CD4-positive, alpha-beta T cell treated with Interleukin-1 beta for 1 hour (primary cell): ENCODE results near the gene HS6ST1.

Experiments
- DNase-seq, 2 donors: peaks; one replicate each; pipeline ENCODE4 v3.0.0-alpha.2; 2020 to 2022

The HS6ST1 gene

DNA sequence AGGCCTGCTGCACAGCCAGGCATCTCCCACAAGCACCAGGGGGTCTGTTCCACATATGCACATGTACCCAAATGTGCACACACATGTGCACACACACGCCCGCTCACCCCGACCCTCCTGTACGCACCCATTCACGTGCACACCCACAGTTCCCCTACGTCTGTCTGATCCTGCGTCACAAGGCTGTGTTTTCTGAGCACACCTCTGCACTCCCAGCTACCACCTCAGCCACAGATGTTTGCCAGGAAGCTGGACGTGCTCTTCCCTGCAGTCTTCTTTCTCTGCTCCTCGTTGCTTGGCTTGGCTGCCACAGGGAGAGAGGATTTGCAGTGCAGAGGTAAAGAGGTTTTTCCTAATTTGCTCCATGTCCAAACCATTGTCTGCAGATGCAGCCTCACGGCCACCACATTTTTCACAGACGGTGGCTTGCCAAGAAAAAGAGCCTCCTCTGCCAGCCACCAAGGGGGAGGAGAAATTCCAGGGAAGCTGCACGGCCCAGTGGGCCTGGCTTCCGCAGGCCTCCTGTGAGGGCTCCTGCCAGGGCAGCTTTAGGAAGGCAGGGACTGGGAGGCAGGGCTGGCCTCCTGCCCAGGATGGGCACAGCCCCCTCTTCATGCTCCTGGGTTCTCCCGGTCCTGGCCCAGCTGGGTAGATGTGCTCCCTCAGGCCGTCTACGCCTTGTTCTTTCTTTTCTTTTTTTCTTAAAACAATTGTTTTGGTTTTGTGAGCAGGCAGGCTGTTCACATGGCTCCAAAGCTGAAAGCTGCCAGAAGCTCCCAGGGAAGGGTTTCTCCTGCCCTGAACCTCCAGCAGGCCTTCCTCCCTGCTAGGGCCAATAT, 29.3 kb upstream of the HS6ST1 start:
- no peak for DNase-seq

DNA sequence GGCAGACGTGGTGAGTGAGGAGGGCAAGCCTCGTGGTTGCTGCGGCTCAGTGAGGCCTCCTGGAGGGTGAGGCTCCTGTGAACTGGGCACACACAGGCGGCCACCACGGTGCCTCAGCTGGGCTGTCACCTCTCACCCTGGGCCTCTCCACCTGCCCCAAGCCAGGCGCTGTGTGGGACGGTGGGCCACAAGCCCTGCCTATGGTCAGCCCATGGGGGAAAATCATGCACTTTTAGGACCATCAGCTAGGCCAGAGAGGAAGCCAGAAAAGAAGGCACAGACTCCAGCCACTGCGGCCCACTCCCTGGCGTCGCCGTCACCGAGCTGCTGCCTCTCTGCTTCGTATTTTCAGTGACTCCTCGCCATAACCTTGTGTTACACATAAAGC, 28.5 kb upstream of the HS6ST1 start:
- no peak for DNase-seq

GRCh38 chr2:128346291-128347170, 27.9 kb upstream of the HS6ST1 start:
- DNase-seq, result no peak

DNA sequence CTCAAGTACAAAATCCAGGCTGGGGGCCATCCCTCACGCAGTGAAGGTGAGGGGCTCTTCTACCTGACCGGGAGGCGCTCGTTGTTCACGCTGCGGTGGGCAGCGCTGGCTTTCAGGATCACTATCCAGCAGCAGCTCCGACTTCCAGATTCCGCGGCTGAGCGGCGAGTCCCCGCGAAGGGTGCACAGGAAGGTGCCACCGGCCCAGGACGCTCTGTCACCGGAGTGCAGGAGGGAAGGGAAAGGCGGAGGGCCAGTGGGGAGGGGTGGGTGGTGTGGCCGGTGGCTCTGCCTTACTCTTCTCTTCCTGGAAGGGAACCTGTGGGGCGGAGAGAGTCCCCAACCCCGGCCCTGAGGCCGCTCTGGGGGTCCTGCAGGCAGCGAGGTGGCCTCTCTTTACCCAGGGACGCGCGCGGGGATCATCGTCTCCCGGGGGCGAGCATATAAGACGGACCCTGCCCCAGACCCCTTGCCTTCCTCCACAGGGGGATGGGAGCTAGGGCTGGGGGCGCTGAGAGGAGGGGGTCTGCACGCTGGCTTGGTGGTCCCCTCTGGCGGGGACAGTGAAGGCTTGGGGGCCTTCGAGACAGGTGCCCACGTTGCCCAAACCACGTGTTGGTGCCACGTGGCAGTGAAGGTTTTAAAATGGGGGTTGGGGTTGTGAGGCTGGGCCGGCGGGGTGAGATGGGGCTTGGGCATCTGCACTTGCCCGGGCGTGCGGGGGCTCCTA, 26.9 kb upstream of the HS6ST1 start:
- DNase-seq, result no peak

- DNase-seq, result no peak
Observed at GRCh38 chr2:128344101-128344500, 25.4 kb upstream of the HS6ST1 start.

DNA sequence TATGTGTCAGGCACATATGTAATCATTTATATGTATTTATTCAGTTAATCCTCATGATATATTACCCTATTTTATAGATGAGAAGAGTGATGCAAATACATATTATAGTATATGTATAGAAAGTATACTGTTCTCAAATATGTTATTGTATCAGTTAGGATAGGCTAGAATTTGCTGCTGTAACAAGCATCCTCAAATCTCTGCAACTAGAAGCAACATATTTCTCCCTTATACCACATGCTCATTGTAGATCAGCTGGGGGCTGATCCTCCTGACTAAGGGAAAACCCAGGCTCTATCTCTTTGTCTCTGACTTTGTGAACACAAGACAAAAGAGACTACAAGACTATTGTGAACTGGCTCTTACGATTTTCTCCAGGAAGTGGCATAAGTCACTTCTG, 24.8 kb upstream of the HS6ST1 start:
- no peak for DNase-seq

DNA sequence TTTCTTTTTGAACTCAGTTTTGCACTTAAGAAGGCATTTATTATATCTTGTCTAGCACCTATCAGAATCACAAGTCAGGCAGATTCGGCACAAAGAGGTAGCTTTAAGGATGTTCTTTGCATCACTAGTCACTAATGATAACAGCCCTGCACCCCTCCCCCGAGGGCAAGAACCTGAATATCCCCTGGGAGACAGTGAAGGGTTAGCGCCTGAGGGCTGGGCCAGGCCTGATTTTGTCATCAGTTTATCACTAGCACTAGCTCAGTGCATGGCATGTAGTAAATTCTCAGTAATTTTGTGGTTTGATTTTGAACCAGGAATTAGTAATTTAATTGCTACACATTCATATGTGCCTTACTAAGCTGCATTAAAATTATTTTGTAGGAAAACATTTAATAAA, 23.9 kb upstream of the HS6ST1 start:
- no peak for DNase-seq

GRCh38 chr2:128341621-128342020, 23.0 kb upstream of the HS6ST1 start:
- DNase-seq, result no peak

- DNase-seq, result no peak
Observed at GRCh38 chr2:128332091-128332634, 13.5 kb upstream of the HS6ST1 start.

DNA sequence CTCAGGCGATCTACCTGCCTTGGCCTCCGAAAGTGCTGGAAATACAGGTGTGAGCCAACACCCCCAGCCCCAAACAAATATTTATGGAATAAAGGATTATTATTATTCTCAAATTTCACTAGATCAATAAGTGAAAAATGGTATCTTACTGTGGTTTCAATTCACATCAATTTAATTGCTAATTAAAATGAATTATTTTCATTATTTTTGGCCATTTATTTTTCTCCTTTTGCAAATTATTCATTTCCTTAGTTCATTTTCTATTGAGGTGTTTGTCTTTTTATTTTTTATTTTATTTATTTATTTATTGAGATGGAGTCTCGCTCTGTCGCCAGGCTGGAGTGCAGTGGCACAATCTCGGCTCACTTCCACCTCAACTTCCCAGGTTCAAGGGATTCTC, 11.9 kb upstream of the HS6ST1 start:
- no peak for DNase-seq

GRCh38 chr2:128329607-128330006, 10.9 kb upstream of the HS6ST1 start:
- no peak for DNase-seq

DNA sequence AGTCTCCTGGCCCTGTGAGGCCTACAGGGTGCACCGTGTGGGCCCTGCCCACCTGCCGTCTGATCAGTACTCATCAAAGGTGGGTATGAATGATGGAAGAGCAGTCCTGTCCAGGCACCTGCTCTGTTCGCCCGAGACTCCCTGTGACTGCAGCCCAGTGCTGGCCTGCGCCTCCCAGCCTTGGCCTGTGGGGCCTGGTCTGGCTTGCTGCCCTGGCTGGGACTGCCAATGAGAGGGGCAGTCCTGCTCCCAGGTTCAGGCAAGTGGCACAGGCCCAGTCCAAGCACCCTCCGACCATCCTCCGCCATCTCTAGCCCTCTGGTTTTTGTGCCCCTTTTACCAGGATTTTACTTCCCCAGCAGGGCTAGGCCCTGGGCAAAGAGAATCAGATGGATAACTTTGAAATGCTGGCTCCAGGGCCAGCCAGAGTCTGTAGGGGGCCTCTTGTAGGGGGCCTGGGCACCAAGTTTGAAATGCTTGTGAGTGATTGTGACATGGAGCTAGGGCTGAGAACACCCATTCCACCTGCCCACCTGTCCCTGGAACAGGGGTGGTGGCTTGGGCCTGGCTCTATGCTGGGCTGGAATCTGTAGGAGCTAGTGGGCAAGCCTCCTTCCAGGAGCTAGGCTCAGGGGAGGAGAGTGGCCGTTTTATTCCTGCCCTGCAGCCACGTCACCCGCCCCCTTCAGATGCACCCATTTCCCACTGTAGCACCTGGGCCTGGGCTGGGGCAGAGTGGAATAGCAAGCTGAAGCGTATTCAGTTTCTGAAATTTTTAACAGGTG, 8.7 kb upstream of the HS6ST1 start:
- no peak for DNase-seq

GRCh38 chr2:128326346-128326745, 7.7 kb upstream of the HS6ST1 start:
- no peak for DNase-seq

- no peak for DNase-seq
Observed at GRCh38 chr2:128325611-128326181, 7.0 kb upstream of the HS6ST1 start.

DNA sequence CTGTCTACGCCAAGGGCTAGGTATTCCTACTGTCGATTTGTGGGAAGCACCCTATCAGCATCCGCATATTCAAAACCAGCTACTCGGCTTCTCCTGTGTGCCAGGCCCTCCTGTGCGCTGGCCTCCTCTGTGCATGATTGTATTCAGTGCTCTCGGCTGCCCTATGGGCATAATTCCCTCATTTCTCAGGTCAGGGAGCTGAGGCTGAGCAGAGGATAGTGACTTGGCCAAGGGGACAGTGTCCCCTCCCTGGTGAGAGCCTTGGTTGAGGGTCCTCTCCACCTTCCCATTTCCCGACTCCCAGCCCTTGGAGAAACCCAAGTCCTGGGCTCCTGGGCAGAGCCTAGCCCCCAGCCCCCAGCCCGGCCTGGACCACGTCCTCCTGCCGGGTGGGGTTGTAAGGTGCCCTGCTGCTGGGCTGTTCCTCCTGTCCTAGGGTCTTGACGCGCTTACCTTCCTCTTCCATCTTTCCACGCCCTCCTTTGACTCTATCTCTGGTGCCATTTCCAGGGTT, 6.3 kb upstream of the HS6ST1 start:
- DNase-seq, result no peak

DNA sequence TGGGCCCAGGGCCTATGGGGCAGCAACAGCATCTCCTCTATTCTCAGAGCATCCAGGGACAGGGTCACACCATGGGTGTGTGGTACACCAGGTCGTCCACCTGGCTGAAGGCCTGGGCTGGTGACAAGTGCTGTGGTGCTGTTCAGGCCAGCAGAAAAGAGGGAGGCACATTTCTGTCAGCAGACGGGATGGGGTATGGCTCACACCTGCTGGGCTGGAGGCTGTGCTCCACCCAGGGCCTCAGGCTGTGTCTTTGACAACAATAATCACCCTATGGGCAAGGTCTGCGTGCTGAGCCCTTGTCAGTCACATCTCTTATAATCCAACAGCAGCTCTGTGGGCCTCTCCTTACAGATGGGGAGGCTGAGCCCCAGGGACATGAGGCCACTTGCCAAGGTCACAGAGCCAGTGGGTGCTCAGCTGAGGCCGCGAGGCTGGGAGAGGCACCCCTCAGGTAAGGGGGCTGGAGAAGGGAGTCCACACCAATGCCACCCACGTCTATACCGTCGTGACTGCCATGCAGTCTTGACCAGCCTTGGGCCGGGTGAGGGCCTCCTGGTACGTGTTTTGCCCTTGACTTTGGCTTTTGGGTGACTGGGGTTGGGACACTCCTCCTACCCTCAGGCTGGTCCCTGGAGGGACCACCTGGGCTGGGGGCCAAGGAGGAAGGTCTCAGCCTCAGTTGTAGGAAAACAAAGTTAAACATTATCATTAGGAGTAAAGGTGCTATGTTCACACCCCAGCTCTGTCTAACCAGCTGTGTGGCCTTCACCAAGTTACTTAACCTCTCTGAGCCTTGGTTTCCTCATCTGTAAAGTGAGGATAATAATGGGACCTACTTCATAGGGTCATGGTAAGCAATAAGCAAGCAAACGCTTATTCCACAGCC, 5.6 kb upstream of the HS6ST1 start:
- DNase-seq, result no peak

DNA sequence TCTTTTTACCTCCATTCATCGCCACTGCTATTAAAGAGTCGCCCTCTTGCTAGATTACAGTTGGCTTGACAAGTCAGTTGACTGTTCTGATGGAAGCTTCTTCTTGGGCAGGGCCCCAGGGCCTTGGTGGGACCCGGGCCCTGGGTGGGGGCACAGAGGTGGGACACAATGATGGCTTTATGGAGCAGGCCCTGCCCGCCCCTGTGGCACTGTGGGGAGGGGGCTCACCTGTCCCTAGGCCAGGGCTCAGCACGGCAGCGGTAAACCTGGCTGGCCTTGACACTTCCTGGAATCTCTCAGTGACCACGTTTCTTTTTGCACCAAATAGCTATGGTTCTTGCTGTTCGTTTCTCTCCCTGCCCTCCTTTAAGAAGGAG, 4.9 kb upstream of the HS6ST1 start:
- no peak for DNase-seq

DNA sequence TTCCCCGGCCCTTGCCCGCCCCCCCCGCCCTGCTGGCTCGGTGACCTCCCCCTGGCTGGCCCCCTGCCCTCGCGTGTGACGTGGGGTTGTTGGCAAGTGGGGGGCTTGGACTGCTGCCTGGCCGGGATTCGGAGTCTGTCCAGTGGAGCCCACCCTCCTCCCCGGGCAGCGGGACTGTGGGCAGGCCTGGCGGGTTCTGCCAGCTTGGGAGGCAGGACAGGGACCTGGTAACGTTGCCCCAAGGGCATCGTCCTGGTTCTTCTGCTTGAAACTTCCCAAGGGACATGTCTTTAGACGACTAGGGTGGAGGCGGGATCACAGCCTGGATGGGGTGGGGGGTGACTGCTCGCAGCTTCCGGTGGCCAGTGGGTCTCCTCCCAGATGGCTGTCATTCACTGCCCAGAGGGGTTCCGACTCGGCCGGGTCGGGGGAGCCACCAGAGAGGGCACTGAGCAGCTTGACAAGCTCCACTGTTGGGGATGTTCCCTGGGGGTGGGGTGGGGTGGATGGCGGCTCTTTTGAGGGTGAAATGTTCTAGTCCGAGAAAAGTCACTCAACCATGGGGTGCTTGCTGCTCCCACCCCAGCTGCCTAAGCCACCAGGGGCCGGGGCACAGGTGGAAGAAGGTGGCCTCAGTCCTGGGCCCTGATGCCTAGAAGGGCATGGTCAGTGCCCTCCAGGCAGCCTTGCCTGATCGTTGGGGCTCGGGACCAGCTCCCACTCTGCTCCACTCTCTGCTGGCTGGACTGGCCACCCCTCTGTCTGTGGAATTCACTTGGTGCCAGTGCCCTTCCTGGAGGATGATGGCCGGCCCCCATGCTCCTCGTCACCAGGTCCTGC, 4.3 kb upstream of the HS6ST1 start:
- DNase-seq, result no peak
